Measurements from ENCODE around the gene RGMA. TPM values are rescaled to one million over a fixed set of nuclear protein-coding genes. Genes with fewer than 3 reads are reported as not detected.
A peak's percentile ranks its signal among the peaks of the same experiment; 100 is the strongest.
"Not testable (repeated sequence)": the region's sequence is repeated elsewhere in the genome, so short reads cannot be mapped to it uniquely, and the experiment has no call there.

The RGMA gene
- total RNA-seq, 1 experiment from 2014 or later: not detected

DNA sequence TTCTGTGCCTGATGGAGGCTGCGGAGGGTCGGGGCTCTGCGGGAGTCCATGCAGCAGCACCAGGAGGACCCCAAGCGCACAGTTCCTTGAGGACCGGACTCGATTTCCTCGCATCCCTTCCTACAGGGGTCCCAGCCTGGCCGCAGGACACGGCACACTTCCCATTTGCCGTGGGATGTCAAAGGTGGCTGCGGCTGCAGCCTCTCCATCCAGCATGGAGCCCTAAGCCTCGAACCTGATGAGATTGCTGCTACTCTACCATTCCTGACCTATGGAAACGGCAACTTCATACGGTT, 40.6 kb downstream of the RGMA start:
- DNase-seq (ENCODE audit: low read depth): no peak

DNA sequence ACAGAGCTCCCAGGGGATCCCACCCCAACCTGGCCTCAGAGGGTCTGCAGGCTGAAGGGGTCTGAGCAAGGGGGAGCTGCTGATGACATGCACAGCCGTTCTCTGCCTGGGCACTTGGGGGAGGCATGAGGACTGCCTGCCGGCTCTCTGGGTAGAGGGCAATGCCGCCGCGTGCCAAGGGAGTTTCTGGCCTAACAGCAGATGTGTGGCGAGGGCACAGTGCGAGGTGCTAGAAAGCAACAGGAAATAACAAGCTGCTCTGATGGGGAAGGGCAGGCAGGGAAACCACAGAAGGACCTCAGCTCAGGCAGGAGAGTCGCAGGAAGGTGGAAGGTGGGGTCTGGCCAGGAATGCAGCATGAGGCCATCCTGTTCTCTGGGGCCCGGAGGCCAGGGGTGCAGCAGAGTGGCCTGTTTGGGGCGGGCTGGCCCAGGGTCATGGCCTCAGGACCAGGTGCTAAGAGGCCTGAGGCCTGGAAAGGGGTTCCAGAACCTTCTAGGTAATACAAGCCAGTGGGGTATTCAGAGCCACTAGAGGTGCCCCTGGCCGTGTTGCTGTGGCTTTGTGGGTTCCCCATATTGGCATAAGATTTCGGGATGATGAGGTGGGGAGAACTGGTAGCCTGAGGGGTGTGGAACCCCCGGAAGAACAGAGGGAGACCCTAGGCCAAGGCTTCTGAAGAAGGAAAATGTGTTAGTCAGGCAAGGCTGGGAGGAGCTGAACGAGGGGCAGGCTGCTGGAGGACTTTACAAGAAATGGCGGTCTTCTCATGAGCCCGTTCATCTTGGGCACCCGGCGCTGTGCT, 41.2 kb downstream of the RGMA start:
- DNase-seq (ENCODE audit: low read depth): no peak

DNA sequence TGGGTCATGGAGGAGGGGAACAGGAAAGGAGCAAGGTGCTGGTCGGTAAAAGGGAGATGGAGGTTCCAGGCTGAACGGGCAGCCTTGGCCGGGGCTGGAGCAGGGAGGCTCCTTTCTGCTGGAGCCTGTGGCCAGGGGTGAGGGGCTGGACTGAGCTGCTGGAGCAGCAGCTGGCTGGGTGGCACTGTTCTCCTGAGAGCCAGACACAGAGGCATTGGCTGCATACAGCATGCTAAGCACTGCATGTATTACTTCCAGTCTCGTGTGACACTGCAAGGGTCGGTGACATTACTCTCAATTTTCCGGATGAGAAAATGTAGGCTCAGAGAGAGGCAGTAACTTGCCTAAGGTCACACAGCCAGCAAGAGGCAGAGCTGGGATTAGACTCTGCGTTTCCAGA, 42.3 kb downstream of the RGMA start:
- DNase-seq (ENCODE audit: low read depth): no peak

DNA sequence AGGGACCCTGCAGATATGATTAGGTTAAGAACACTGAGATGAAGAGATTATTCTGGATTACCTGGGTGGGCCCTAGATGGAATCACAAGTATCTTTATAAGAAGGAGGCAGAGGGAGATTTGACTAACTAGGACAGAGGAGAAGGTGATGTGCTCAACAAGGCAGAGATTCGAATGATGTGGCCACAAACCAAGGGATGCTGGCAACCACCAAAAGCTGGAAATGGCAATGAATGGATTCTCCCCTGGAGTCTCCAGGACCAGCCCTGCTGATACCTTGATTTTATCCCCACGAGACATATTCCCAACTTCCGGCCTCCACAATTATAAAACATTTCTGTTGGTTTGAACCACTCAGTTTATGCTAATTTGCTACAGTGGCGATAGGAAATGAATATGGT, 42.9 kb downstream of the RGMA start:
- DNase-seq (ENCODE audit: low read depth): no peak

DNA sequence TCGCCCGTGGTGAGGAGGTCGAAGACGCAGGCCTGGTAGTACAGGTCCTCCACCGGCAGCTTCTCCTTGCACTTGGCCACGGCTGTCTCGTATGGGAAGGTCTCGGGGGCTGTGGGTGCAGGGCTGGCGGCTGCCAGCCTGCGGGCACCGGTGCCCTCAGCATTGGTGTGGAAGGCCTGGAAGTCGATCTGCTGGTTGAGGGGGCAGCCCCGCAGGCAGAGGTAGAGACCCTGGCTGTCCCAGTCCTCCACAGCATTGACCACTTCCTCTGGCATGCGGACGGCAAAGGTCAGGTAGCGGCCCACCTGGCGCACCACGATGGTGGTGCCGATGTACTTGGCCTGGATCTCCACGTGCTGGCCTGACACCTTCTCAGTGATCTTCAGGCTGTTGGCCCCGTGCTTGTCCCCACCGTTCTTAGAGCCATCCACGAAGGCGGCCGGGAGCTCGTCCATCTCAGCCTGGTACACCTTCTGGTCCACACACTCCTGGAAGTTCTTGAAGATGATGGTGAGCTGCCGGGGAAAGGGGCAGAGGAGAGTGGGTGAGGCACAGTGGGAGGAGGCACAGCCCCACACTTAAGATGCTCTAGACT, 43.7 kb downstream of the RGMA start:
- no peak for DNase-seq (ENCODE audit: low read depth)

DNA sequence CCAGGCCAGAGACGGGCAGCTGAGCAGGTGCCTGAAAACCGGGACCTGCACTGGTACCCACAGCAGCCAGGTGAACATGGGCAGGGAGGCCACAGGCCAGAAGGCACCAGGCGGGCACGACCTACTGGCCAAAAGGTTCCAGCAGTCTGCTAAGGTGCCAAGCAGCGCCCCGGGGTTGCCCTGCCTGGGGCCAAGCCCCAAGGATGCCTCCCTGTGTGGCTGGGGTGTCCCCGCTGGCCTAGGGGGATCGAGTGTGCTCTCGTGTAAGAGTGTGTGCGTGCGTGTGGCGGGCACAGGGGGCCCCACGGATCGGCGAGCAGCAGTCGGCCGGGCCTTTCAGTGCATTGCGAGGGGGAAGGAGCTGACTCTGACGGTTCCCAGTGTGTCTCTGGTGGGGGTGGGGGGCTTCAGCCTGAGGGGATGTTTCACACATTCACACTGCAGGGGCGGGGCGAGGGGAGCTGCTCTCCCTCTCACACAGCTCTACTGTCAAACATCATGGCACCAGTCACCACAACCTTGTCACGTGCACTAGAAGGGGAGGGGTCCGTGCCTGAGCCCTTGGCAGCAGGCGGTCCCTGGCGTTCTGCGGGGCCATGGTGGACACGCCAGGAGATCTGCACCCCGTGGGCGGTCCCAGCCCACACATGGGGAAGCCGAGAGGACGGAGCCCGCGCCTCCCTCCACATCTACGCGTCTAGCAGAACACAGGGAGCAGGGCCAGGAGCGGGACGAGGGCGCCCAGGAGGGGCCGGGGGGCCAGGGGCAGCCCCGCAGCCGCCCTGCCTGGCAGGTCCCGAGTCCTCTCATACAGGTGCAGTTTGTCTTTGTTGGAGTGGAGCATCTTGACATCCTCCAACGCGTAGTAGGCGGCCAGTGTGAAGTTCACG, 44.5 kb downstream of the RGMA start:
- DNase-seq (ENCODE audit: low read depth): no peak

DNA sequence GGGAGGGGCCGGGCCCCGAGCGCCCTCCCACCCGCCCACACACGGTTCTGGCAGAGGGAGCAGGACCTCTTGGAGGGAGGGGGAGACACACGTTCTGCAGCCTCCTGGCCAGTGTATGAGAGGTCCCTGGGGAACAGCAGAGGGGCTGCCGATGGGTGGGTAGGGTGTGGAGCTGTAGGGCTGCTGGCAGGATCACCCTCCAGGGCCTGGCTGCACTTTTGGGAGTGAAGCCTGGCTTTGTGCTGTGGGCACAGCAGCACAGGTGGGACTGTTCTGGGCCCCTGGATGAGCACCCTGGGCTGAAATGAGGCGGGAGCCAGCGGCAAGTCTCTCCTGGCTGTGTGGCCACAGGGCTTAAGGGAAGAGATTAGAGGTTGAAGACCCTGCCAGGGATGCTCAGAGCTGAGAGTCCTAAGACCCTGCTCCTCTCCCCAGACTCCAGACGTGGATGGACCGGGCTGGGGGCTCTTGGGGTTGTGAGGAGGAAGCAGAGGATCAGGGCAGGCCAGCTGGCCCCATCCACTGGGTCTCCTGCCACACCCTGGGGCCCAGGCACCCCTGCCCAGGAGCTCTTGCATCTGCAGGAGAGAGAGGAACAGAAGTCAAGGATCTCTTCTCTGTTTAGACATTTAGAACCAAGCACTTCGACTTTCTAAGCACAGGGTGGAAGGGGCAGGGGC, 45.2 kb downstream of the RGMA start:
- DNase-seq (ENCODE audit: low read depth): no peak

DNA sequence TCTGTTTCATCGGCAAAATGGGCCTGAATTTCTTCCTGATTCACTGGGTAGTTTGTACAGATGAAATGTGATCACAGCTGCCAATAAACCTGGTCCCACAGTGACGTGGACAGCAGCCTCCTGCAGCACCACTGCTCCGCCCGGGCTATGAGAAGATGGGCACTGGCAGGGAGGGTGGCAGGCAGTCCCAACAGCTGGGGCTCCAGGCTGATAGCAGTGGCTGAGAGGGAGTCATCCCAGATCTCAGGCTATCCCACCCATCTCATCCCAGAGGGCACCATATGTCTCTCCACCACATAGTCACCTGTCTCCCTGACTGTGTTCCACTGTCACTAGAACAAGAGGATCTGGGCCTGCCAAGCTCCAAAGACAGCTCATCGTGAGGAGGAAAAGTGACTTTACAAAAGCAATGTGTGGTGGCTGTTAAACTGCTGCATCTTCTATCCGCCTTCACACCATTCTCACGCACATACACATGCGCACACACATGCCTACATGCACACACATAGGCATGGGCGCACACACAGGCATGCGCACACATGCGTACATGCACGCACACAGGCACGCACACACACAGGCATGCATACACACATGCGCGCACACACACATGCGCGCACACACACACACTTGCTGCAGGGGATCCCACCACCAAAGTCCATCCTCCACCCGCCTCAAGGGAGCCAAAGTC, 46.2 kb downstream of the RGMA start:
- no peak for DNase-seq (ENCODE audit: low read depth)

DNA sequence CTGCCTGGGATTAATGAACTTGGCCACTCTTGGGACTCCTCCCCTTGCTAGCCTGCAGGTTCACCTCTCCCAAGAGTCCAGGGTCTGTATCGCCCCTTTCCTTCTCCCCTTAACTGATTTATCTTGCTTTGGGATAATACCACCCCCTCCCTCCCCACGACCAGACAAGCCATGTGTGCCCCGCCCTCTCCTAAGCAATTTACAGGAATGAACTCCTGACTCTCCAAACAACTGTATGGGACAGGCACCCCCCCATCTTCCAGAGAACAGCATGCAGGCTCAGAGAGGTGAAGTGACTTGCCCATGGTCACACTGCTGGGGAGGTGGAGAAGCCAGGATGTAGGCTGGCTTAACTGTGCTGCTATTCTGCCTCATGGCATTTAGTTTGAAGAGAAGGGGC, 46.8 kb downstream of the RGMA start:
- no peak for DNase-seq (ENCODE audit: low read depth)

DNA sequence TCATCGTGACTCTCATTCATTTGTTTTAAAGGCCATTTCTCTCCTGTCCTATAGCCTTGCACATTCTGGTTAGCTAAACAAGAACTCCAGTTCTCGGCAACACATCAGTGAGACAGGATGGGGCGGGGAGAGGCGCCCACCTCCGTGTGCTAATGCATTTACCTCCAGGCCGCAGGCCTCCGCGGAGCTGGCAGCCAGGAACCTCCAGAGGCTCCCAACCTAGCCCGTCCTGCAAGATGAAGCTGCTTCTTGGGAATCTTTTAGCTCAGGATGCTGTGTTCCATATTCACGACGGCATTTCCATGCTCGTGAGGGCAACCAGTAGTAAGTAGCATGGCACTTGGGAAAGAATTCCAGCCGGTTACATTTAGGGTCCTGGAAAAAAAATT, 47.9 kb downstream of the RGMA start:
- DNase-seq (ENCODE audit: low read depth): no peak

DNA sequence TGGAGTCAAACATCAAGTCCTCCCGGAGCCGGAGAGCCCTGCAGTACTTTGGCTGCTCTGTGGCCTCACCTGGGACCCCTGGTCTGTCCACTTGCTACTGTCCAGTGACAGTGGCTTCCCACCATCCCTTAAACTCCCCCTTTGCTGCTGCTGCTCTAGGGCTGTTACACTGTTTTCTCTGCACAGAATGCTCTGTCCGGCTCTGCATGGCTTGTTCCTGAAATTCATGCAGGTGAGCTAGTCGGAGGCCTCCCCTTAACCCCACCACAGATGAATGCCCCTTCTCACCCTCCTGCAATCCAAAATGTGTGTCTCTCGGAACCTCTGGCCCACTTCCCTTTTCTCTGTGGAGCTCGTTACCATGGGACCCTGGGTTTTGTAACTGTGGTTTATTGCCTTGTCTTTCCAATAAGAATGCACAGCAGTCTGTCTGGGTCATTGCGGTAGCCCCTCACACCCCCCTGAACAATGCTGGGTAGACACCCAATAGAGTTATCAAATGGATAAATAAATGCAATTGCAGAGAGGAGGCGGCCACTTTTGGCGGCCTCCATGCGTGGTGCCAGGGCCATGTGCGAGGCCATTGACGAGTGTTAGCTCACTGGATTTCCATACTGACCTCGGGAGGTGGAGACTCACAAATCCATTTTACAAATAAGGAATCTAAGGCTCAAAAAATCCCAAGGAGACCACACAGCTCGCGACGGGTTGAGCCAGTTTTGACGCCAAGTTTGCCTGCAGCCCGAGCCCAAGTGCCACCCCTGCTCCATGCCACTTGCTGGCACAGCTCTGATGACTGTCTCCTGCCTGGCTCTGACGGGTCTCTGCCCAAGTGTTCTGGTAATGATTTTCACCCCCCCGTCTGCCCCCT, 48.5 kb downstream of the RGMA start:
- DNase-seq (ENCODE audit: low read depth): no peak

DNA sequence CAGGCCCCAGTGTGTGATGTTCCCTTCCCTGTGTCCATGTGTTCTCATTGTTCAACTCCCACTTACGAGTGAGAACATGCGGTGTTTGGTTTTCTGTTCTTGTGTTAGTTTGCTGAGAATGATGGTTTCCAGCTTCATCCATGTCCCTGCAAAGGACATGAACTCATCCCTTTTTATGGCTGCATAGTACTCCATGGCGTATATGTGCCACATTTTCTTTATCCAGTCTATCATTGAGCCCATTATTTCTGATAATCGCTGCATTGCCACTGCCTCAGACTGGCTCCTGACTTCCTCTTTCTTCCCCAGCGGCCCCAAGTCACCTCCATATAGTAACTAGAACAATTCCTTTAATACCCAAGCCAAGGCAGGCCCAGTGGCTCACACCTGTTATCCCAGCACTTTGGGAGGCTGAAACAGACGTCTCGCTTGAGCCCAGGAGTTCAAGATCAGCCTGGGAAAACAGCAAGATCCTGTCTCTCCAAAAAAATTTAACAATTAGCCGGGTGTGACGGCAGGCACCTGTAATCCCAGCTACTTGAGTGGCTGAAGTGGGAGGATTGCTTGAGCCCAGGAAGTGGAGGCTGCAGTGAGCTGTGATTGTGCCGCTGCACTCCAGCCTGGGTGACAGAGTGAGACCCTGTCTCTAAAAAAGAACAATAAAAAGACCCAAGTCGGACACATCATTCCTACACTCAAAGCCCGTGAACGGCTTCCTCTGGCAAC, 49.3 kb downstream of the RGMA start:
- DNase-seq (ENCODE audit: low read depth): not testable (repeated sequence)

DNA sequence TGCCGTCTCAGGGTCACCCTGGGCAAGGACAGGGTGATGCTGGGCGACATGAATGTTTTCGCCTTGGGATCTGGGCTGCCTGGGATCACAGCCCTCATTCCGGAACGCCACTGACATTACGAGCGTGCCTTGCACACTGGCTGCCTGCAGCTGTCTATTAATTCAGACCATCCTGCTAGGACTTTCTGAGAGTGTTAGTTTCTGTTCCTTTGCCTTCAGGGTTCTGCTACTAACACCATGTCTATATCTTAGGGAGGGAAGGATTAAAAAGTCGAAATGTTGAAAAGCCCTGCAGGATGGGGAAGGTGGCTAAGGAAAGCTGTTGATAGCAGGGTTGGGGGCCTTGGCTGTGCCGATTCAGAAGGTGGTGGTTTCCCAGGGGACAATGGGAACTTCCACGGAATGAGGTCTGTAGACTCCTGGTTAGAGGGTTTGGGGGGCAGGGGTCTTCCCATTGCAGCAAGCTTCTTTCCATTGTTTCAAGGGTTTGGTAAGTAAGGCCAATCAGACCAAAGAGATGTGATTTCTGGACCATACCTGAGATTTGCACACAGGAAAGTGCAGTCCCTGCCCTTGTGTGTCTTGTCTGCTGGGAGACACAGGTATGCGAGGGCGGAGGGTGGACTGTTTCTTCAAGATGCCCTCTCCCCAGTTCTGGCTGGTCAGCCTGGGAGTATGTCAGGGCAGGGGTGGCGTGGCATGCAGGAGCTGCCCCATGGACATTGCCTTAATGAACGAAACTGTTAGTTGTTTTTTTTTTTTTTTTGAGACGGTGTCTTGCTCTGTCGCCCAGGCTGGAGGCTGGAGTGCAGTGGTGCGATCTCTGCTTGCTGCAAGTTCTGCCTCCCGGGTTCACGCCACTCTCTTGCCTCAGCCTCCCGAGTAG, 50.9 kb downstream of the RGMA start:
- DNase-seq (ENCODE audit: low read depth): no peak

DNA sequence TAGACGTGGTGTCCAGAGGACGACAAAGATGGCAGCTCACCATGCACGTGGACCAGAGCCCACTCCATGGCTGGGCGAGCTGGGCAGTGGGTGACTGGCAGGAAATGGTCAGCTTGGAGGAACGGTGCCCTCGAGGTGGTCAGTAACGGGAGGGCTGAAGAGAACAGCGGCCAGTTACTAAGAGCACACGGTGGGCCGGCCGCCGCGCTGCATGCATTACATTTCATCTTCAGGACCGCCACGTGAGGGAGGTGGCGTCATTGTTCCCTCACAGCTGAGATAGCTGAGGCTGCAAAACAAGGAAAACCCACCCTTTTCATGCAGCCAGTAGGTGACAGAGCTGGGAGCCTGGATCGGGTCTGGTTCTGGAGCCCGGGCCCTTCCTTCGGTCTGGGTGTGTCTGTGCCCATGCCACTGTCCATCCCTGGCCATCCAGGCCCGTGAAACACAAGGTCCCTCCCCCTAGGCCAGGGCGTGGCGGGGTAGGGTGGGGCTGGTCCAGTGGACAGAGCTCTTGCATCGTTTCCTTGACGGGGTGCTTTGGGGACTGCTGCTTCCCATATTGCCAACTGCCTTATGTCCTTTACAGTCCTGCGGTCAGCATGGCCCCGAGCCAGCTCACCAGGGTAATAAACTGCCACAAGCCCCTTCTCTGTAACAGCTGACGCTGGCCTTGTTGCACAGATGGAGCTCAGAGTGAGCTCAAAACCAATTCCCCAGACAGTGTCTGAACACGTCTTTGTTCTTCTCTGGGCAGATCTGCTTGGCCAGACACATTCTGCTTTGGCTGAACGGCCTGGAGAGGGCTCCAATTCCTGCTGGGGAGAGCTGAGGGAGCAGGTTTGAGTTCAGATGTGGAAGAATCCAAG, 51.8 kb downstream of the RGMA start:
- no peak for DNase-seq (ENCODE audit: low read depth)

DNA sequence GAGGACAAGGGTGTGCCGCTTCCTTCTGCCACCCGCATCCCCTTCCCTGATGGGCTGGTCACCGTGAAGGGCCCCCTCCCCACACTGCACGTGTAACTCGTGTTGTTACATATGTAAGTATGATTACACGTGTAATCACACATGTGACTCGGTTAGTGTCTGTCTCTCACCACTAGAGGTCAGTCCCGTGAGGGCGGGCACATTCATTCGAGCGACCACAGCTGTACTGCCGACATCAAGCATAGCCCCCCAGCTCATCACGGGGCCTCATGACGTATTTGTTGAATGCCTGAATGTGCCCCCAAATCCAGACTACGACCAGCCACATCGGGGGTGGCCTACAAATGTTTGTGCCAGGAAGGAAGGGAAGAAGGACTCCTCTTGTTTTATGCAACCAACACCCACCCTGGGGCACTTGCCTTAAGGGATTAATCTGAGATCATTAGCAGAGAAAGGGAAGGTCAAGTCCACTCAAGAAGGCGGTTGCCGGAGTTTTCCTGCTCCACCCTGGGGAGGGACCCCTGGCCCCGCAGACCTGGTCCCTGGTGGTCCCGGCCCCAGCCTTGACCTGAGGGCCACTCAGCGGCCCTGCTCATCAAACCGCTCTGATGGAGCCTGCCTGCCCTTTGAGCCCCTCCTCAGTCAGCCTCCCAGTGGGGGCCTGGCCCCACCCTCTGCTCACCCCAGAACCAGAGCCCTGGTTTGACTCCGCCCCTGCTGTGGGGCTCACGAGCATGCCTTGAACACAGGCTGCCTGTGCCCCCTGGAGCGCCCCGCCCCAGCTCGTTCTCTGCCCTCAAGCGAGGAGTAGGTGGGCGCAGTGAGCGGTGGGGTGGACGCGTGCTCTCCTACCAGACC, 52.8 kb downstream of the RGMA start:
- peak; percentile 49 for DNase-seq (ENCODE audit: low read depth)

DNA sequence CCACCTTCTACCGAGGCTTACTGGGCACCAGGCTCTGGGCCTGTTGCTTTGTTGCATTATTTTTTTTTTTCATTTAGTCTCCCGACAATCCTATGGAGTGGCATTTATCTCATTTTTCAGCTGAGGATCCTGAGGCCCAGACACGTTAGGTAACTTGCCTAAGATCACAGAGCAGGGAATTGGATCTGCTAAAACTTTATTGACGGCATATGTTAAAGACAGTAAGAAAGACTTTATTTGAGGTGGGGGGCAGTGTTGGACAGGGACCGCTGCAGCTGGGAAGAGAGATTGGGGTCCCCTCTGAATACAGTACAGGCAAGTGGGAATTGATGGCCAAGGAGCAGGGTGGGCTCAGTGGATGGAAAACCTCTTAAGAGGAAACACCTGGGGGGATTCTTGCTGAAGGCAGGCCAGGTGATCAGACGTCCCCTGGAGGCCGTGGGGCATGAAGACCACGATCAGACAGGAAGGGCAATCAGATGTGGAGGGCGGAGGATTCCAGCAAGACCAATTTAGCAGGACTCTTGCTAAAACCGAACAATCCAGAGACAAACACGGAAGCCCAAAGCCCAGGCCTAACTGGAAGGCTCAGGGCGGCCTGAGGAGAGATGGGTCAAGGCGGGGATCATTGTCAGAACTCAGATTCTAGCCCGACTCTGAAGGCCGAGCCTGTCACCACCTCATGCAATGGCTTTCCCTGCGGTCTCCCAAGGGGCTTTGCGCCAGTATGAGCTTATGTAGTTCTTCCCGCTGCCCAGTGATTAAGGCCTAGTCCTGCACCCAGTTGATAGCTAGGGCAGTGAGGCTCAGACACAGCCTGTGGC, 53.7 kb downstream of the RGMA start:
- DNase-seq (ENCODE audit: low read depth): no peak

Data from Daoy (cell line).